NCI-H510A (cell line): ENCODE measurements around the gene MUC5AC.
"Not testable (repeated sequence)": the region's sequence is repeated elsewhere in the genome, so short reads cannot be mapped to it uniquely, and the experiment has no call there.

ENCODE experiments used
- DNase-seq: peaks from one replicate; lab custom pipeline; 2025; lab: John Stamatoyannopoulos, UW

The MUC5AC gene

DNA sequence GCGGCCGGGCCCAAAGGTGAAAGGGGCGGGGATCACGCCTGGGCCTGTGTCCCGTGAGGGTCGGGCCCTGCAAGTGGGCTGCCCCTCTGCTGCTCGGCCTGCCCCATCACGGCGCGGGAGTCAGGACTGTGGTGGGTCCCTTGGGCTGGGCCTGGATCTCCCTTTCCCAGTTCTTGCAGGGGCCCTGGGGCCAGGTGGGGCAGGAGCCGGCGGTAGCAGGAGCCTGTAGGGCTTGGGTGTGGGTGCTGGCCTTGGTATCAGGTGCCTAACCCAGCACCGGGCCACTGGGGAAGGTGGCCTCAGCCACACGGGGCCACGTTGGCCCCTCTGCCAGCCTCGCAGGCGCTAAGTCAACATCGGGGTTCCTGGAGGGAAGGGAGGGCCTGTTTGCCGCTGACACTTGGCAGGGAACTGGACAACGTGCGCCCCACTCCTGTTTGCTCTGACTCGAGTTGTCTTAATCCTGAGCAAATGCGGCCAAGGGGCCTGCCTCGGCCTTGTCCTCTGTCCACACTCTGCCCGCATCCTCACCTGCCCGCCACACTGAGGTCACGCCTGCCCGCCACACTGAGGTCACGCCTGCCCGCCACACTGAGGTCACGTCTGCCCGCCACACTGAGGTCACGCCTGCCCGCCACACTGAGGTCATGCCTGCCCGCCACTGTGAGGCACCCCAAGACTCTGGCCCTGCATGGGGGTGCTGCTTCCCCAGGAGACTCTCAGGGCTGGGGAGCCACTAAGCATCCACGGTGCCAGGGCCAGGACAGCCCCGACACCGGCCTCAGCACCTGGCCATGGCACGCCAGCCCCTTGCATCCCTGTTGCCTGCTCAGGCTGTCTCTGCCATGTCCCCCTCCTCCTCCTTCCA, 50.9 kb downstream of the MUC5AC start:
- no peak for DNase-seq

DNA sequence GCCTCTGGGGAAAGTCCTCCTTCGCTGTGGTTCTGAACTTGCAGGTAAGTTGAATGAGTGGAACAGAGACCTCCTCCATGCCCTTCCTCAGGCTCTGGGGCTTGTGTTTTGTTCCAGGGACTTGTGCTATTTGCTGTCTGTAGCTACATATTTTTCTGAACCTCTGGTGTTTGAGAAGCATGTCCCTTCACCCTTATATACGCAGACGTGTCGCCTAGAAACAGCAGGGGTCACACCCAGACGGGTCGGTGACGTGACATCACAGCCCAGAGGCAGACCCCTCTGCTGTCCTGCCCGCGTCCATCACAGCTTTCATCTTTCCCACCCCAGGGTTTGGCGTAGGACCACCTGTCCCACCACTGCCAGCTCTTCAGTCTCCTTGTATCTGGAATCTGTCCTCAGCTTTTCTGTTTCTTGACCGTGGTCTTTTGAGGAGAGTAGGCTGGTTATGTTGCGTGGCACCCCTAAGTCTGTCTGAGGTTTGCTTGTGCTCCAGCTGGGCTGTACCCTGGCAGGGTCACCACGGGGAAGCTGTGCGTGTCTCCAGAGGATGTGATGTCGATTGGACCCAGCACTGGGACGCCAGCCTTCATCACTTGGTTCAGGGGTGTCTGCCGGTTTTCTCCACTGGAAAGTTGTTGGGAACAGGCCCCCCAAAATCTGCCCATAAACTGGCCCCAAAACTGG, 51.8 kb downstream of the MUC5AC start:
- DNase-seq, result no peak

- DNase-seq, result no peak
Observed at GRCh38 chr11:1211838-1212237, 54.1 kb downstream of the MUC5AC start.

DNA sequence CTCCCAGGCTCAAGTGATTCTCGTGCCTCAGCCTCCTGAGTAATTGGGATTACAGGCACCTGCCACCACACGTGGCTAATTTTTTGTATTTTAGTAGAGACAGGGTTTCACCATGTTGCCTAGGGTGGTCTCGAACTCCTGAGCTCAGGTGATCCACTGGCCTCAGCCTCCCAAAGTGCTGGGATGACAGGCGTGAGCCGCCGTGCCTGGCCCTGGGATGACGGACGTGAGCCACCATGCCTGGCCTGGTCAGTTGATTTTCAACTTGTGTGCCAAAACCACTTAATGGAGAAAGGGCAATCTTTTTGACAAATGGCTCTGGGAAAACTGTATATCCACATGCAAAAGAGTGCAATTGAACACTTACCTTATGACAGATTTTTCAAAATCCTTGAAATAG, 58.1 kb downstream of the MUC5AC start:
- DNase-seq, result not testable (repeated sequence)

- DNase-seq, result no peak
Observed at GRCh38 chr11:1217151-1217550, 59.4 kb downstream of the MUC5AC start.

DNA sequence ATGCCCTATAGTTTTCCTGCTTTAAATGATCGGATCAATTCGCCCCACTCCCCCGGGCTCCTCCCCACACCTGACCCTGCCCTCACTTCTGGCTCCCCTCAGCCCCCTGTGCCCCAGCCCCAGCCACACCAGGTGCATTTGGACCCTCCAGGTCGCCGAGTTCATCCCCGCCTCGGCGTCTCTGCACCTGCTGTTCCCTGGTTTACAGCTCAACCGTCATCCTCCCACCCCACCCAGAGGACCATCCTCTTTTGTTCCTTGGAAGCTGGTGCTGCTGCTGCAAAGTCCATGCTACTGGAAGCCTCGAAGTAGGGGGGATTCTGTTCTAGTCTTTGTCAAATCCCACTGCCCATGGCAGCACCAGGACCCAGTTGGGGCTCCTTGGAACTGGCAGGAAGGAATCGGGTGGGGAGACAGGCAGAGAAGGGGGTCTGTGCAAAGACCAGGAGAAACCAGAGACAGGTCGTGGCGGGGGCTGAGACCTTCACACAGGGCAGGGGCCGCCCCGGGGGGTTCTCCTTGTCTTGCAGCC, 60.6 kb downstream of the MUC5AC start:
- no peak for DNase-seq

DNA sequence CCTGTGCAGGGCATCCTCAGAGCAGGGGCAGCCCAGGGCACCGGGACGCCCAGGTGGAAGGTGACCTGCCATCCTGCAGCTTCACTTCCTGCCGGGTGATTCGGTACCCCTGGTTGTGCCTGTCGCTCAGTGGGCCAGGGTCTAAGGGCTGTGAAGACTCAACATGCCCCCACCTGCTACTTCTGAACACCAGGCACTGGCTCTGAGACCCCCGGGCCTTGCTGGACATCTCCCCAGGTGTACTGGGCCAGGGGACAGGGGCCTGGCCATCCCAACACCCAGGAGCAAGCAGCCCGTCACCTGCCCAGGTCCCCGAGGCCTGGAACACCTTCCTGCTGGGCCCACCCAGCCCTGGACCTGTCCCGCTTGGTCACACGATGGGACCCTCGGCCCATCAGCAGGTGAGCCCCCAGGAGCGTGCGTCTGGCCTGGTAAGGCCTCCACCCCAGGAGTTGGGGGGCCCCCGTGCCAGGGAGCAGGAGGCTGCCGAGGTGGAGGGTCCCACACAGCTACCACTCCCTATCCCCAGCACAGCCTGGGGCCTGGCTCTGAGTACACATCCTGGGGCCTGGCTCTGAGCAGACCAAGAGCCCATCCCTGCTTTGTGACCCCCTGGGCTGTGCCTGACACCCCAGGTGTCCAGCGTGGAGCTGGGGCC, 61.2 kb downstream of the MUC5AC start:
- no peak for DNase-seq

DNA sequence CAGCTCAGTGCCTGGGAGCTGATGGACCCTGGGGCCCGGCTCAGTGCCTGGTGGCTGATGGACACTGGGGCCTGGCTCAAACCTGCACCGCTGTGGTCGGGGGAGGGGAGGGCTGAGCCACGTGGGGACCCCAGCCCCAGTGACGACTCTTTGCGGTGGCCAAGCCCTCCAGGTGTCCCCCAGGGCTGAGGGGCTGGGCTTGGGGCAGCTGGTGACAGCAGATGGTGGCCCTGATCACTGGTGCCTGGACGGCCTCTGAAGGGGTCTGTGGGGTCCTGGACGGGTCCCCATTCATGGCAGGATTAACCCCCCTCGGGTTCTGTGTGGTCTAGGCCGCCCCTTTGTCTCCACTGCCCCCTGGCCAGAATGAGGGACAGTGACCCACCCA, 61.7 kb downstream of the MUC5AC start:
- DNase-seq, result no peak

DNA sequence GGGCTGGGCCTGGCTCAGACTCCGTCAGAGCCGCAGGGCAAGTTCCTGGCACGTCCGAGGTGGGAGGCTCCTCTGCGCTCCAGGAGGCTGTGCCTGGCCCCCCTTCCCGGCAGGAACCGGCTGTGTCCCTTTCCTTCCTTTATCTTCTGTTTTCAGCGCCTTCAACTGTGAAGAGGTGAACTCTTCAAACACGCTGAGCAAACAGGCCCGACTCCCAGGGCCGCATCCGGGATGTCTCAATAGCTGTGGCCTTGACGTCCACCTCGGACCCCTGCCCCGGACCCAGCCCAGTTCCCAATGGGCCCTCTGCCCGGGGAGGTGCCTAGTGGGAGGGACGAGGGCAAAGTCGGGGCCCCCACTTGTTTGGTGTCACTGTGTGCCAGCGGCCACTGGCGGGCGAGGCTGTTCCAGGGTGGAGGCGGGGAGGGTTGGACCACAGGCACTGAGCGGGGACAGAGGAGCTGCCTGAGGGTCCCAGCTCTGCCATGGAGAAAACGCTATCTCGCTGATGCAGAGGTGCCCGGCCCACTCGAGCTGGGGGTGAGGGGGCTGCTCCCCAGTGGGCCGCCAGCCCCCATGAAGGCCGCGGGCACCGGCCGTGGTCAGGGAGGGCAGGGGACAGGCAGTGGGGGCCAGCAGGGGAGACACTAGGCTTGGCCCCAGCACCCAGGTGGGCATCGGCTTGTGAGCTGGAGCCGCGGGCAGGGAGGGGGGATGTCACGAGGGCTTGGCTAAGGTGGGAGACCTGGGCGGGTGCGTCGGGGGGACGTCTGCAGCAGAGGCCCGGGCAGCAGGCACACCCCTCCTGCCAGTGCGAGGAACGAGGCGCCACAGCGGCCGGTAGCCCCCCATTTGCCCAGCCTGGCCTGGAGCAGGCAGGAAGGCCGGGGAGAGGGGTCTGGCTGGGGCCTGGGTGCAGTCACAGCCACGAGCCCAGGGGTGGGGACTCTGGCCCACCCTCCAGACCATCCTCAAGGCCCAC, 62.4 kb downstream of the MUC5AC start:
- no peak for DNase-seq

- DNase-seq, result no peak
Observed at GRCh38 chr11:1220941-1221721, 63.4 kb downstream of the MUC5AC start.

GRCh38 chr11:1221848-1222311, 64.1 kb downstream of the MUC5AC start:
- no peak for DNase-seq

- DNase-seq, result no peak
Observed at GRCh38 chr11:1222491-1223345, 65.0 kb downstream of the MUC5AC start, which contains the start of gene MUC5B. TSS of gene MUC5B (plus strand) at chr11:1223066. CDS start at chr11:1223124, 58 bp downstream.

DNA sequence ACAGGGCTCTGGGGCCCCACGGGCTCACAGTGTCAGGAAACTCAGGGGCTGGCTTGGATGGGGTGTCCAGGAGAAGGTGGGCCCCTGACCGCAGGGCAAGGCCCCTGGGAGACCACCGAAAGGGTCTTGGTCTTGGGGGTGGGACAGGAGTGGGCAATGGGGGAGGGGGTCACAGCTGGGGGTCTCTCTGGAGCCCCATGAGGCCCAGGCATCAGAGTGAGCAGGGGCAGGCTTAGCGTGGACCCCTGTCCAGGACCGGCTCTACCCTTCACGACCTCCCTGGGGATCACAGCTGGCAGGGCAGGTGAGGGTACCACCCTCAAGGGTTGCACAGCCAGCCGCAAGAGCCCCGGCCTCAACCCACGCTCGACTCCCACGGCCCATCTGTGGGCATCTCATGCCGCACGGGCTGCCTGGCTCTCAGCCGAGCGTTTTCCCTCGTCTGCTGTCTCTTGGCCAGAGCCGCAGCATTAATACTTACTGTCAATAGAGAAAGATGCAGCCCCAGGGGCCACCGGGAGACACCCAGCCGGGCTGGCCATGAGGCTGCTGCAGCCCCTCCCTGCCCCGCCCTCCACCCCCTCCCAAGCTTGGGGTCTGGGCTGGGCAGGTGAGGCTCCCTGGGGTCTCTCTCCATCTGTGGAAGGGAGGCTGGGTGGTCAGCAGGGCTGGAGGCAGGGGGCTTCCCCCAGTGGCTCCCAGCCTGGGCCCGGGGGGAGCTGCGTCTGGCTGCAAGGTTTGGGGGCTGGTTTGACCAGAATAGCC, 65.8 kb downstream of the MUC5AC start:
- DNase-seq, result no peak

DNA sequence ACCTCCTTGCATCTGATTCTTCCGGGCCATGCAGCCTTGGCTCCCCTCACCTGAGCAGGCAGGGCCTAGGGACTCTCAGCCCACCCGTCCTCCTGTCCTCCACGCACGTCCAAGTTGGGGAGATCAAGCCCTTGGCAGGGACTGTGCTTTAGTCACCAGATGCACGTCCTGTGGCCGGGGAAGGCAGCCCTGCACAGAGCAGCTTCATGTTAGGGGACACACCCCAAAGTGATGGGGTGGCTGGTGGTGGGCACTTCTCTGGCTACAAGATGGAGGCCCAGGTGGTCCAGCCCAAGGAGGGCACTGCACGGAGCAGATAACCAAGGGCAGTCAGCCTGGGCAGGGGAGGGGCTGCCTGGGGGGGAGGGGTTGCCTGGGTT, 66.3 kb downstream of the MUC5AC start:
- no peak for DNase-seq

DNA sequence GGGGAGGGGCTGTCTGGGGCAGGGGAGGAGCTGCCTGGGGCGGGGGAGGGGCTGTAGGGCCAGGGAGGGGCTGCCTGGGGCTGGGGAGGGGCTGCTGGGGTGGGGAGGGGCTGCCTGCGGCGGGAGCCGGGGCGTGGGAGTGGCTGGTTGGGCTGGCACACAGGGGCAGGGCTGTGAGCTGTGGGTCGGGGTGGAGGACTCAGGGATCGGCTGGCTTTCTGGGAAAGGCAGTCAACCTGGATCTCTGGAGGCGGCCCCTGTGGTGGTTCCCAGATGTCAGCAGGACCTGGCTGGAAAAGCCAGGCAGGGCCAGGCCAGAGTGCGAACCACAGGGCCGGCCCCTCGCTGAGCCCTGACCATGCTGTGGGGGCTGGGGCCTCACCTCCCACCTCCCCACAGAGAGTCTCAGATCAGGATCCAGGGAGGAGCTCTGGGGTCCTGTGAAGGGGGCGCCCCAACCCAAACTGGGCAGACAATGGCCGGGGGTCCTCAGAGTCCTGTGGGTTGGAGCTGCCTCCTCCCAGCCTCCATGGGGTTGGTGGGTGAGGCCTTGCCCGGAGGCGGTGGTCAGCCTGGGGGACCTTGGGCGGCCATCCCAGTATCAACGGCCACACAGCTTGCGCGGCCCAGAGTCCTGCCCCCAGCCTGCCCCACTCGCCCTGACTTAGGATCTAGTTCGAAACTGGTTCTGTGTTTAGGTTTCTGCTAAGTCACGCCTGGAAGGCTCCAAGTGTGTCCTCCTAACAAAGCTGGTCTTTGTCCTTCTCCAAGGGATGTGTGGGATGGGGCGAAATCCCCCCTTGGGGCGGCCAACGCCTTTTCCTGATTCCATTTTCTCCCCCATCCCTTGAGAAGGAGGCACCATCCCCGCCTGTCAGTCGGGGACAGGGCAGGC, 67.0 kb downstream of the MUC5AC start:
- no peak for DNase-seq

DNA sequence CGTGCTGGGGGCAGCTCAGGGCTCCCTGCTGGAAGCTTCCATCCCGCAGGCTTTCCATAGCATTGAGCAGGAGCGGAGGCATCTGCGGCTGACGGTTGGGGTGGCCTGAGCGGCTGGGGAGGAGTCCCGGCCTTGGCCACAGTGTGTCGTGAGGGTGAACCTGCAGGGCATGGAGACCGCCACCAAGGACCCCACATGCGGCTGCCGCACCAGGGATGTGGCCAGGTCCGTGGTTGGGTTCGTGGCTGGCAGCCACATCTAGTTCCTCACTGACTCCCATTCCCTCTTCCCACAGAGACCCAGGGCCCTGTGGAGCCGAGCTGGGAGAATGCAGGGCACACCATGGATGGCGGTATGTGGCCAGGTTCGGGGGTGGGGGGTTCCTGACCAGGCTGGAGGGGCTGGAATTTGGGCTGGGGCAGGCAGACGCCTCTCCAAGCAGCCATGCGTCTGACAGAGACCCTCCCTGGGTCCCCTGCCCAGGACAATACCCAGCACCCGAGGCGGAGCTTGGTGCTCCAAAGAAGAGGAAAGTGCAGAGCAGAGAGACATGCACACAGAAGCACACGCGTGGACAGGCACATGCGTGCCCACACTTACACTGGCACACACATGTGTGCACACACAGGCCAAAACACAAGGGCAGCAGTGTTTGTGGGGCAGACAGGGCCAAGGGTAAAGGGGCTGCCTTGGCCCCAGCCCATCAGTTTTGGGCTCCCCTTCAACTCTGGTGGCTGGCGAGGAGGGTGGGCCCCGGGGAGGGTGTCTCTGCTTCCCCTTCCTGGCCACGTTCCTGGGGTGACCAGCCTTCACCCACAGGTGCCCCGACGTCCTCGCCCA, 67.9 kb downstream of the MUC5AC start:
- DNase-seq, result no peak
